ENCODE data around the gene TLL1.

TLL1 gene

DNA sequence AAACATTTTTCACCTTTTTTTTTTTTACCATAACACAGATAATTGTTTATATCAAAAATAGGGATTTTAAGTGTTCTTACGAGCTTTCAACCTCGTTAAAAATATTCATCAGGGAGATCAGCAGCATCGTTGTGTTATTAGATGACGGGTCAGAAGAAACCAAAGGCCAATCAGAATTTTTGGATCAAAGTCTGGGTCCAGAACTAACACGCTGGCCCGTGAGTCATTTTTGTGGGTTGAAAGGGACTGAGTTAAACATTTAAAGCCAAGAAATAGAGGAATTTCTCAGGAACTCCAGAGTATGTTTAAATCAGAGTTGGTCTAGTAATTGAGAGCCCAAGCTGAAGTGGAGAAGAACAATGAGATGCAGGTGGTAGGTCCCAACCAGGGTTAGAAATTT is 170.8 kb downstream of the TLL1 start:
- H3K9me3 ChIP-seq (ENCODE audit: control insufficient read depth, low read length) = no peaks in the 10 kb centered on the region
- H3K36me3 ChIP-seq (ENCODE audit: control insufficient read depth, insufficient read depth, low read length) = no peaks in the 10 kb centered on the region
- WGBS, 2 experiments (ENCODE audit: insufficient coverage in 2 of 2) = 92 to 94% methylated on average over 5 to 6 of the region's 6 CpGs
- H3K27ac ChIP-seq (ENCODE audit: low read depth, low read length, severe bottlenecking) = no peak overlapping the region
- no peak overlapping the region for H3K4me3 ChIP-seq (ENCODE audit: extremely low read depth, insufficient read depth, low read length, poor library complexity, severe bottlenecking)
- no peaks in the 10 kb centered on the region for H3K4me1 ChIP-seq (ENCODE audit: control insufficient read depth, insufficient read depth, low read length, poor library complexity, severe bottlenecking)

DNA sequence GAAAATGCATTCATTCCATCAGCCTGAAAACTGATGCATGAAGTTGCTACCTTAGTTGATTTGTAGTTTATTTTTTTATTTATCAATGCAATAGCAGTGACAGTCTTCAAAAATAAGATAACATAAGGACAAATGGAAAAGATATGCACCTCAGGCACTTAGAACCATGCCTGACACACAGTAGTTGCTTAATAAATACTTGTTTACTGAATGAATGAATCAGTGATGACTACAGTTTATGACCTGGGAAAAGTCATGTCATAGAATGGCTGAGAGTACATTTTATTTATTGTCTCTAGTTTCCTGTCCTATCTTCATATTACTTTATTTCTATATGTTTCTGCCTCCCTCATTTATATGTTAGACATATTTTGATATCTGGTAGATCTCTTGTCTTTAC is 171.8 kb downstream of the TLL1 start:
- Histone ChIP-seq H3K4me3 (ENCODE audit: extremely low read depth, insufficient read depth, low read length, poor library complexity, severe bottlenecking) (no peak overlapping the region), H3K4me1 (ENCODE audit: control insufficient read depth, insufficient read depth, low read length, poor library complexity, severe bottlenecking) (no peaks in the 10 kb centered on the region), H3K9me3 (ENCODE audit: control insufficient read depth, low read length) (no peaks in the 10 kb centered on the region), H3K27ac (ENCODE audit: low read depth, low read length, severe bottlenecking) (no peak overlapping the region), H3K36me3 (ENCODE audit: control insufficient read depth, insufficient read depth, low read length) (no peaks in the 10 kb centered on the region)

GRCh38 chr4:166045457-166045856 is 172.4 kb downstream of the TLL1 start:
- H3K4me3 ChIP-seq (ENCODE audit: extremely low read depth, insufficient read depth, low read length, poor library complexity, severe bottlenecking) = no peak overlapping the region
- H3K9me3 ChIP-seq (ENCODE audit: control insufficient read depth, low read length) = no peaks in the 10 kb centered on the region
- no peaks in the 10 kb centered on the region for H3K4me1 ChIP-seq (ENCODE audit: control insufficient read depth, insufficient read depth, low read length, poor library complexity, severe bottlenecking)
- no peak overlapping the region for H3K27ac ChIP-seq (ENCODE audit: low read depth, low read length, severe bottlenecking)
- no peaks in the 10 kb centered on the region for H3K36me3 ChIP-seq (ENCODE audit: control insufficient read depth, insufficient read depth, low read length)
- 84 to 90% methylated on average over 9 of the region's 9 CpGs for WGBS, 2 experiments (ENCODE audit: insufficient coverage in 2 of 2)

- Histone ChIP-seq H3K27ac (ENCODE audit: low read depth, low read length, severe bottlenecking) (no peak overlapping the region), H3K4me3 (ENCODE audit: extremely low read depth, insufficient read depth, low read length, poor library complexity, severe bottlenecking) (no peak overlapping the region), H3K9me3 (ENCODE audit: control insufficient read depth, low read length) (no peaks in the 10 kb centered on the region), H3K4me1 (ENCODE audit: control insufficient read depth, insufficient read depth, low read length, poor library complexity, severe bottlenecking) (no peaks in the 10 kb centered on the region), H3K36me3 (ENCODE audit: control insufficient read depth, insufficient read depth, low read length) (no peaks in the 10 kb centered on the region)
- 94 to 100% methylated on average over 1 to 3 of the region's 5 CpGs for WGBS, 2 experiments (ENCODE audit: insufficient coverage in 2 of 2)
Measured at GRCh38 chr4:166049036-166049435, 176.0 kb downstream of the TLL1 start.

DNA sequence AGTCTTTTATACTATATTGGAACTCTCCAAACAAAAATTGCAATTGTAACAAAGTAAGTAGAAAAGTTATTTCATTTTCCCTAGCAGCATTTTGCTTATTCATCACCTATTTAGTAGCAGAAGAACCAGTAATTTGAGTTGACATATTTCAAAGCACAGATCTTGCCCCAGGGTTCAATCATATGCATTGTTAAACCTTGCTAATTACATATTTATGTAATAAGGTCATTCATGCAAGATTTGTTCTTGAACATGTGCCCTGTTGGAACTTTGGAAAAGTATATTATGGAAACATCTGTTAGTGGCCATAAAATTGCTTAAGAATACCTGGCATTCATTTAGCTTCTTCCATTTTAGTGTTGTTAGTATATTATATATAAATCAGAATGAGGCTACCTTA is 191.7 kb downstream of the TLL1 start:
- H3K27ac ChIP-seq (ENCODE audit: low read depth, low read length, severe bottlenecking) = no peak overlapping the region
- H3K4me1 ChIP-seq (ENCODE audit: control insufficient read depth, insufficient read depth, low read length, poor library complexity, severe bottlenecking) = no peaks in the 10 kb centered on the region

GRCh38 chr4:166065324-166065723 is 192.3 kb downstream of the TLL1 start:
- WGBS, 2 experiments (ENCODE audit: insufficient coverage in 2 of 2) = no CpG with 5 or more reads among the region's 2 CpGs
- H3K4me1 ChIP-seq (ENCODE audit: control insufficient read depth, insufficient read depth, low read length, poor library complexity, severe bottlenecking) = no peaks in the 10 kb centered on the region
- H3K27ac ChIP-seq (ENCODE audit: low read depth, low read length, severe bottlenecking) = no peak overlapping the region
- H3K36me3 ChIP-seq (ENCODE audit: control insufficient read depth, insufficient read depth, low read length) = no peaks in the 10 kb centered on the region
- H3K4me3 ChIP-seq (ENCODE audit: extremely low read depth, insufficient read depth, low read length, poor library complexity, severe bottlenecking) = no peak overlapping the region
- no peaks in the 10 kb centered on the region for H3K9me3 ChIP-seq (ENCODE audit: control insufficient read depth, low read length)

More for the DNA sequence above, 191.7 kb downstream of the TLL1 start:
- Histone ChIP-seq H3K36me3 (ENCODE audit: control insufficient read depth, insufficient read depth, low read length) (no peaks in the 10 kb centered on the region), H3K9me3 (ENCODE audit: control insufficient read depth, low read length) (no peaks in the 10 kb centered on the region), H3K4me3 (ENCODE audit: extremely low read depth, insufficient read depth, low read length, poor library complexity, severe bottlenecking) (no peak overlapping the region)

DNA sequence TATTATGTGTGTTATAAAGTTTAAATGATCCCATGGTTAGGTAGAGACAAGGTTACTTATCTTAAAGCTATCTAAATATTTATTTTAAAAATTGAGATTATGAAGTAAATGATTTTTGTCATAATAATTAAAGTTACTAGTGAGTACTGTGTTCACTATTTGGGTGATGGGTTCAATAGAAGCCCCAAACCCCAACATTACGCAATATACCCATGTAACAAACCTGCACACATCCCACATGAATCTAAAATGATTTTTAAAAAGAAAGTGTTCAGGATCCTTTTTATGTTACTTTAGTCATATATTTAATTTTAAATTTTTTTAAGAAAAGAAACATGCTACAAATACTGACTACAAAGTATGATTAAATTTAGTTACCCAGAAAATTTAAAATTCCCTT is 193.9 kb downstream of the TLL1 start:
- Histone ChIP-seq H3K27ac (ENCODE audit: low read depth, low read length, severe bottlenecking) (no peak overlapping the region), H3K36me3 (ENCODE audit: control insufficient read depth, insufficient read depth, low read length) (no peaks in the 10 kb centered on the region), H3K9me3 (ENCODE audit: control insufficient read depth, low read length) (no peaks in the 10 kb centered on the region), H3K4me1 (ENCODE audit: control insufficient read depth, insufficient read depth, low read length, poor library complexity, severe bottlenecking) (no peaks in the 10 kb centered on the region), H3K4me3 (ENCODE audit: extremely low read depth, insufficient read depth, low read length, poor library complexity, severe bottlenecking) (no peak overlapping the region)
- WGBS, 2 experiments (ENCODE audit: insufficient coverage in 2 of 2) = no CpG with 5 or more reads among the region's 1 CpG

DNA sequence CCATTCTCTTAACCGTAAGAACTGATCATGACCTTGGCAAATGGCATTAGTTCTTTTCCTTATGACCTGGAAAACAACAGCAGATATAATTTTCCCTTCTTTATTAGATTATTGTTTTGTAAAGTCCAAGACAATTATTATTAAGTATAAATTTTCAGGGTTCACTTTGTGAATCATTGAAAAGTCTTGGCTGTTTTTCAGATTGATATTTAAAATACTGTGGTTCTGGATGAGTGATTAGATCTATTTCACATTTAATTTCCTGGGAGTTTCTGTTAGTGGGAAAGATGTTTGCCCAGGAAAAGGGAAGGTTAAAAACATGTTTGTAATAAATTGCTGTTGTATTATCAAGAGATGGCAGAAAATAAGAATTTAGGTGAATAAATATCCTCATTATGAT is 194.9 kb downstream of the TLL1 start:
- H3K27ac ChIP-seq (ENCODE audit: low read depth, low read length, severe bottlenecking) = no peak overlapping the region
- H3K9me3 ChIP-seq (ENCODE audit: control insufficient read depth, low read length) = no peaks in the 10 kb centered on the region
- no peak overlapping the region for H3K4me3 ChIP-seq (ENCODE audit: extremely low read depth, insufficient read depth, low read length, poor library complexity, severe bottlenecking)
- WGBS, 2 experiments (ENCODE audit: insufficient coverage in 2 of 2) = 100% methylated on average over 1 of the region's 1 CpG; no CpG with 5 or more reads in 1 of the 2 experiments
- H3K36me3 ChIP-seq (ENCODE audit: control insufficient read depth, insufficient read depth, low read length) = no peaks in the 10 kb centered on the region
- H3K4me1 ChIP-seq (ENCODE audit: control insufficient read depth, insufficient read depth, low read length, poor library complexity, severe bottlenecking) = no peaks in the 10 kb centered on the region

GRCh38 chr4:166073783-166074182 is 200.7 kb downstream of the TLL1 start:
- Histone ChIP-seq H3K4me1 (ENCODE audit: control insufficient read depth, insufficient read depth, low read length, poor library complexity, severe bottlenecking) (no peaks in the 10 kb centered on the region), H3K9me3 (ENCODE audit: control insufficient read depth, low read length) (no peaks in the 10 kb centered on the region), H3K36me3 (ENCODE audit: control insufficient read depth, insufficient read depth, low read length) (no peaks in the 10 kb centered on the region), H3K27ac (ENCODE audit: low read depth, low read length, severe bottlenecking) (no peak overlapping the region), H3K4me3 (ENCODE audit: extremely low read depth, insufficient read depth, low read length, poor library complexity, severe bottlenecking) (no peak overlapping the region)
- 72 to 96% methylated on average over 3 to 4 of the region's 6 CpGs for WGBS, 2 experiments (ENCODE audit: insufficient coverage in 2 of 2)

GRCh38 chr4:166075599-166075998 is 202.6 kb downstream of the TLL1 start:
- H3K27ac ChIP-seq (ENCODE audit: low read depth, low read length, severe bottlenecking) = no peak overlapping the region
- H3K4me3 ChIP-seq (ENCODE audit: extremely low read depth, insufficient read depth, low read length, poor library complexity, severe bottlenecking) = no peak overlapping the region
- no peaks in the 10 kb centered on the region for H3K4me1 ChIP-seq (ENCODE audit: control insufficient read depth, insufficient read depth, low read length, poor library complexity, severe bottlenecking)
- no peaks in the 10 kb centered on the region for H3K36me3 ChIP-seq (ENCODE audit: control insufficient read depth, insufficient read depth, low read length)
- no CpG with 5 or more reads among the region's 1 CpG for WGBS, 2 experiments (ENCODE audit: insufficient coverage in 2 of 2)
- H3K9me3 ChIP-seq (ENCODE audit: control insufficient read depth, low read length) = no peaks in the 10 kb centered on the region

DNA sequence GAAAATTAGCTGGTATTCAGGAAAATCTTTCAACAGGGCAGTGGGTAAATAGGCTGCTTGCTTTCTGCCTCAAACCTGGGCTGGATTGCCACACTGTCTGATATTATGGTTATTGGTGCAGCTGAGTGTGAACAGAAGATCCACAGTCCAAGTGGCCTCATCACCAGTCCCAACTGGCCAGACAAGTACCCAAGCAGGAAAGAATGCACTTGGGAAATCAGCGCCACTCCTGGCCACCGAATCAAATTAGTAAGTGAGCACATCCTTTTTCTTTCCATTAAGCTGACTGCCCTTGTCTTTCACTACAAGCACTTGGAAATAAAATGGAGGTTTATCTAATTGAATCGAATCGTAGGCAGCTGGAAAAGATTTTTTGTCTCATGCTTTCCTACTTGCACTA is 204.7 kb downstream of the TLL1 start:
- H3K4me1 ChIP-seq (ENCODE audit: control insufficient read depth, insufficient read depth, low read length, poor library complexity, severe bottlenecking) = no peaks in the 10 kb centered on the region
- no peaks in the 10 kb centered on the region for H3K9me3 ChIP-seq (ENCODE audit: control insufficient read depth, low read length)
- no peaks in the 10 kb centered on the region for H3K36me3 ChIP-seq (ENCODE audit: control insufficient read depth, insufficient read depth, low read length)
- H3K27ac ChIP-seq (ENCODE audit: low read depth, low read length, severe bottlenecking) = no peak overlapping the region
- 94 to 100% methylated on average over 1 to 3 of the region's 4 CpGs for WGBS, 2 experiments (ENCODE audit: insufficient coverage in 2 of 2)
- no peak overlapping the region for H3K4me3 ChIP-seq (ENCODE audit: extremely low read depth, insufficient read depth, low read length, poor library complexity, severe bottlenecking)

DNA sequence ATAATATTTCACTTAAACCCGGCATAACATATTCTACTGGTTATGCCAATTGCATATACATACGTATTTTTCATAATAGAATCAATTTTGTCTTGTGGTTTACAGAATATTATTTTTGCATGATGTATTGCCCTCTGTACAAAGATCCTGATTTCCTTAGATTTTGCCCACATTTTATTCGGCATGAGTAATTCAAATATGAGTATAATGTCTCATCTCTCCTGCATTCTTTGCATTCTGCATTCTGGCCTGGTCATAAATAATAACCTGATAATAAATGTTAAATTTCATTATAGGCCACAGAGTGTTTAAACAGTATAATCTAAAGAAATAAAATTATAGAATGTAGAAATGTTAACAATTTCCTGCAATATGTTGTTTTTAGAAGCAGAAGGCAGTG is 205.3 kb downstream of the TLL1 start:
- H3K4me1 ChIP-seq (ENCODE audit: control insufficient read depth, insufficient read depth, low read length, poor library complexity, severe bottlenecking) = no peaks in the 10 kb centered on the region
- no CpG with 5 or more reads among the region's 3 CpGs for WGBS, 2 experiments (ENCODE audit: insufficient coverage in 2 of 2)
- H3K27ac ChIP-seq (ENCODE audit: low read depth, low read length, severe bottlenecking) = no peak overlapping the region

More for the DNA sequence above, 205.3 kb downstream of the TLL1 start:
- no peaks in the 10 kb centered on the region for H3K9me3 ChIP-seq (ENCODE audit: control insufficient read depth, low read length)
- H3K36me3 ChIP-seq (ENCODE audit: control insufficient read depth, insufficient read depth, low read length) = no peaks in the 10 kb centered on the region
- no peak overlapping the region for H3K4me3 ChIP-seq (ENCODE audit: extremely low read depth, insufficient read depth, low read length, poor library complexity, severe bottlenecking)
